Measurements from ENCODE around the gene CCL15.
"Not testable (repeated sequence)": the region's sequence is repeated elsewhere in the genome, so short reads cannot be mapped to it uniquely, and the experiment has no call there.

CCL15 gene

GRCh38 chr17:36001110-36001771, at the start of gene CCL15:
TSS of gene CCL15 (minus strand) at chr17:36001553. CDS start at chr17:36001492, 61 bp downstream.
- no peak for DNase-seq (ENCODE audit: low read depth)

GRCh38 chr17:36049643-36050042, 48.3 kb upstream of the CCL15 start:
- no peak for DNase-seq (ENCODE audit: low read depth)

- no peak for DNase-seq (ENCODE audit: low read depth)
These were observed 46.7 kb upstream of the CCL15 start for GRCh38 chr17:36048066-36048465.

GRCh38 chr17:36036235-36036634, 34.9 kb upstream of the CCL15 start:
- no peak for DNase-seq (ENCODE audit: low read depth)

GRCh38 chr17:36034127-36034526, 32.8 kb upstream of the CCL15 start:
- no peak for DNase-seq (ENCODE audit: low read depth)

- no peak for DNase-seq (ENCODE audit: low read depth)
These were observed 29.6 kb upstream of the CCL15 start for GRCh38 chr17:36030956-36031355.

- DNase-seq (ENCODE audit: low read depth), result no peak
These were observed 26.4 kb upstream of the CCL15 start for GRCh38 chr17:36027761-36028160.

GRCh38 chr17:36024106-36024869, 22.9 kb upstream of the CCL15 start:
- DNase-seq (ENCODE audit: low read depth), result no peak

- no peak for DNase-seq (ENCODE audit: low read depth)
These were observed 18.1 kb upstream of the CCL15 start for GRCh38 chr17:36019423-36019822.

- no peak for DNase-seq (ENCODE audit: low read depth)
These were observed 16.4 kb upstream of the CCL15 start, which contains the start of gene CCL23 for GRCh38 chr17:36017799-36018198. TSS of gene CCL23 (minus strand) at chr17:36017972. CDS start at chr17:36017897, 75 bp downstream.

GRCh38 chr17:36016555-36016954, 15.2 kb upstream of the CCL15 start:
- DNase-seq (ENCODE audit: low read depth), result no peak

- not testable (repeated sequence) for DNase-seq (ENCODE audit: low read depth)
These were observed 14.5 kb upstream of the CCL15 start for GRCh38 chr17:36015895-36016294.

- no peak for DNase-seq (ENCODE audit: low read depth)
These were observed 13.6 kb upstream of the CCL15 start for GRCh38 chr17:36014946-36015345.

GRCh38 chr17:36011201-36011600, 9.8 kb upstream of the CCL15 start:
- DNase-seq (ENCODE audit: low read depth), result no peak

- DNase-seq (ENCODE audit: low read depth), result no peak
These were observed 7.8 kb upstream of the CCL15 start for GRCh38 chr17:36008998-36009665.

GRCh38 chr17:36004594-36005108, 3.3 kb upstream of the CCL15 start:
- DNase-seq (ENCODE audit: low read depth), result no peak

GRCh38 chr17:36002631-36003030, 1.3 kb upstream of the CCL15 start:
- DNase-seq (ENCODE audit: low read depth), result no peak

GRCh38 chr17:36001862-36002603, 680 bp upstream of the CCL15 start:
- DNase-seq (ENCODE audit: low read depth), result no peak

GRCh38 chr17:36000732-36001109, 632 bp downstream of the CCL15 start:
- no peak for DNase-seq (ENCODE audit: low read depth)

- no peak for DNase-seq (ENCODE audit: low read depth)
These were observed 2.6 kb downstream of the CCL15 start for GRCh38 chr17:35998756-35999155.

GRCh38 chr17:35998018-35998545, 3.3 kb downstream of the CCL15 start:
- no peak for DNase-seq (ENCODE audit: low read depth)

GRCh38 chr17:35995346-35995745, 6.0 kb downstream of the CCL15 start:
- DNase-seq (ENCODE audit: low read depth), result not testable (repeated sequence)
